Neural cell (in vitro differentiated cells): Measurements from ENCODE around the gene NUP210L. TPM values are rescaled to one million over a fixed set of nuclear protein-coding genes. Genes with fewer than 3 reads are reported as not detected.
"Not testable (repeated sequence)": the region's sequence is repeated elsewhere in the genome, so short reads cannot be mapped to it uniquely, and the experiment has no call there.

ENCODE experiments used
- H2AFZ ChIP-seq: fragments of 200-600, 300-800 bp; sonication (generic), shearing (Covaris generic); 2 replicates; pipeline ENCODE4 v1.6.0; 2014; ENCODE audit warnings: low read depth, mild to moderate bottlenecking, antibody characterized with exemption, low read length, moderate library complexity
- H3F3A ChIP-seq: fragments of 200-600 bp; shearing (Covaris generic); 2 replicates; pipeline ENCODE4 v1.6.1; 2016; ENCODE audit warnings: mild to moderate bottlenecking, moderate library complexity, mixed read lengths, antibody characterized with exemption, low read length; ENCODE audit not compliant: insufficient read depth, poor library complexity, severe bottlenecking
- H3K27ac ChIP-seq: fragments of 200-600, 300-800 bp; sonication (generic), shearing (Covaris generic); 2 replicates; pipeline ENCODE4 v1.5.1; 2014; ENCODE audit warnings: mild to moderate bottlenecking, low read length, moderate library complexity
- H3K27me3 ChIP-seq: fragments of 300-800, 200-600 bp; sonication (generic), shearing (Covaris generic); 2 replicates; pipeline ENCODE4 v1.6.0; 2014; ENCODE audit warnings: mild to moderate bottlenecking, low read depth, low read length, moderate library complexity; ENCODE audit not compliant: insufficient read depth
- H3K36me3 ChIP-seq: fragments of 300-800, 200-600 bp; sonication (generic), shearing (Covaris generic); 2 replicates; pipeline ENCODE4 v1.5.1; 2014; ENCODE audit warnings: mild to moderate bottlenecking, antibody characterized with exemption, low read length, moderate library complexity; ENCODE audit not compliant: insufficient read depth
- H3K4me2 ChIP-seq: fragments of 300-800, 200-600 bp; sonication (generic), shearing (Covaris generic); 2 replicates; pipeline ENCODE4 v1.6.0; 2014; ENCODE audit warnings: mild to moderate bottlenecking, low read length
- H3K4me3 ChIP-seq: fragments of 300-800, 200-600 bp; sonication (generic), shearing (Covaris generic); 2 replicates; pipeline ENCODE4 v1.5.1; 2014; ENCODE audit warnings: mild to moderate bottlenecking, low read length, moderate library complexity
- H3K79me2 ChIP-seq: fragments of 200-600 bp; shearing (Covaris generic); replicated peaks from 2 replicates; pipeline ENCODE4 v1.6.0; 2014; ENCODE audit warnings: mild to moderate bottlenecking, low read length, moderate library complexity; ENCODE audit not compliant: insufficient read depth
- H3K9ac ChIP-seq: fragments of 300-800, 200-600 bp; sonication (generic), shearing (Covaris generic); 2 replicates; pipeline ENCODE4 v1.6.1; 2016; ENCODE audit warnings: mild to moderate bottlenecking, low read length, mixed read lengths
- H3K9me2 ChIP-seq: fragments of 200-600 bp; shearing (Covaris generic); 2 replicates; pipeline ENCODE4 v1.6.1; 2016; ENCODE audit warnings: mild to moderate bottlenecking, low read length, mixed read lengths; ENCODE audit not compliant: insufficient read depth
- H3K9me3 ChIP-seq: fragments of 200-600, 300-800 bp; sonication (generic), shearing (Covaris generic); 2 replicates; pipeline ENCODE4 v1.6.1; 2016; ENCODE audit warnings: mild to moderate bottlenecking, mixed run types, low read length, moderate library complexity, mixed read lengths
- H4K20me1 ChIP-seq: fragments of 200-600 bp; shearing (Covaris generic); 2 replicates; pipeline ENCODE4 v1.6.1; 2016; ENCODE audit warnings: mild to moderate bottlenecking, mixed run types; ENCODE audit not compliant: insufficient read depth
- EP300 ChIP-seq: fragments of 450-650 bp; conservative IDR thresholded peaks from 2 replicates; pipeline ENCODE4 v1.6.1; 2014; ENCODE audit warnings: antibody characterized with exemption, mild to moderate bottlenecking, moderate library complexity; ENCODE audit not compliant: poor library complexity, severe bottlenecking
- EZH2 ChIP-seq: fragments of 200-600, 300-800 bp; shearing (Covaris generic), sonication (generic); IDR thresholded peaks from 2 replicates; pipeline ENCODE4 v1.6.1; 2014; ENCODE audit warnings: antibody characterized with exemption, low read length, borderline replicate concordance, mild to moderate bottlenecking; ENCODE audit not compliant: insufficient read depth, poor library complexity, severe bottlenecking
- MXI1 ChIP-seq: fragments of 450-650 bp; conservative IDR thresholded peaks from 2 replicates; pipeline ENCODE4 v1.6.1; 2014; ENCODE audit warnings: antibody characterized with exemption, mild to moderate bottlenecking; ENCODE audit not compliant: poor library complexity, severe bottlenecking
- POLR2AphosphoS5 ChIP-seq: IDR thresholded peaks from 2 replicates; pipeline ENCODE4 v1.6.1; 2012
- RAD21 ChIP-seq: fragments of 450-650 bp; conservative IDR thresholded peaks from 2 replicates; pipeline ENCODE4 v1.6.1; 2014; ENCODE audit warnings: antibody characterized with exemption, mild to moderate bottlenecking, moderate library complexity
- SMC3 ChIP-seq: fragments of 450-650 bp; conservative IDR thresholded peaks from 2 replicates; pipeline ENCODE4 v1.6.1; 2014; ENCODE audit warnings: antibody characterized with exemption, mild to moderate bottlenecking, moderate library complexity; ENCODE audit not compliant: poor library complexity
- TAF1 ChIP-seq: IDR thresholded peaks from 2 replicates; pipeline ENCODE4 v1.6.1; 2012; ENCODE audit warnings: low read depth
- polyA plus RNA-seq: library from polyadenylated mRNA; depleted of rRNA; stranded (reverse); fragments of >200 nt; gene quantifications from 2 replicates; pipeline ENCODE4 v1.2.3, GENCODE V29; 2014
- TF ChIP-seq, protein P1 (sequence below): fragments of 450-650 bp; IDR thresholded peaks from 2 replicates; pipeline ENCODE4 v1.5.1; 2014; ENCODE audit warnings: antibody characterized with exemption, mild to moderate bottlenecking, moderate library complexity; ENCODE audit not compliant: poor library complexity, severe bottlenecking
- TF ChIP-seq, protein P2 (sequence below): IDR thresholded peaks from 2 replicates; pipeline ENCODE4 v1.6.1; 2012; ENCODE audit warnings: borderline replicate concordance

Gene NUP210L
- polyA plus RNA-seq, 1 donor from 2014 or later, result 0.09 TPM

- not testable (repeated sequence) for H3K79me2 ChIP-seq
Observed at GRCh38 chr1:154012543-154012942, 142.3 kb downstream of the NUP210L start.

GRCh38 chr1:154012129-154012528 is 142.7 kb downstream of the NUP210L start:
- Histone ChIP-seq H4K20me1 (no peaks in the 10 kb centered on the region), H3K4me3 (no peak overlapping the region), H3K4me2 (no peak overlapping the region), H3K9me3 (no peaks in the 10 kb centered on the region), H3K9me2 (no peaks in the 10 kb centered on the region), H2AFZ (no peak overlapping the region), H3K36me3 (no peaks in the 10 kb centered on the region), H3K9ac (no peak overlapping the region), H3K27ac (no peak overlapping the region), H3K27me3 (no peaks in the 10 kb centered on the region), H3F3A (no peaks in the 10 kb centered on the region), H3K79me2 (no peaks in the 10 kb centered on the region)
- TF ChIP-seq RAD21 (no peak), TAF1 (no peak)

More at GRCh38 chr1:154012543-154012942, 142.3 kb downstream of the NUP210L start:
- H3K36me3 ChIP-seq, H3F3A ChIP-seq, H3K9ac ChIP-seq, H3K4me3 ChIP-seq, H3K9me2 ChIP-seq, H3K4me2 ChIP-seq, H4K20me1 ChIP-seq, H2AFZ ChIP-seq, H3K27ac ChIP-seq, H3K27me3 ChIP-seq, H3K9me3 ChIP-seq: not testable (repeated sequence)

GRCh38 chr1:154006136-154006535 is 148.7 kb downstream of the NUP210L start:
- H3K9me3 ChIP-seq, result no peaks in the 10 kb centered on the region
- no peak overlapping the region for H2AFZ ChIP-seq
- no peaks in the 10 kb centered on the region for H3K27me3 ChIP-seq
- H3K4me3 ChIP-seq, result no peak overlapping the region
- H3K36me3 ChIP-seq, result no peaks in the 10 kb centered on the region
- H4K20me1 ChIP-seq, result no peaks in the 10 kb centered on the region
- no peaks in the 10 kb centered on the region for H3K9me2 ChIP-seq
- no peak for TF ChIP-seq RAD21
- no peak for TF ChIP-seq TAF1
- TF ChIP-seq EP300, result no peak
- TF ChIP-seq, protein P1, sequence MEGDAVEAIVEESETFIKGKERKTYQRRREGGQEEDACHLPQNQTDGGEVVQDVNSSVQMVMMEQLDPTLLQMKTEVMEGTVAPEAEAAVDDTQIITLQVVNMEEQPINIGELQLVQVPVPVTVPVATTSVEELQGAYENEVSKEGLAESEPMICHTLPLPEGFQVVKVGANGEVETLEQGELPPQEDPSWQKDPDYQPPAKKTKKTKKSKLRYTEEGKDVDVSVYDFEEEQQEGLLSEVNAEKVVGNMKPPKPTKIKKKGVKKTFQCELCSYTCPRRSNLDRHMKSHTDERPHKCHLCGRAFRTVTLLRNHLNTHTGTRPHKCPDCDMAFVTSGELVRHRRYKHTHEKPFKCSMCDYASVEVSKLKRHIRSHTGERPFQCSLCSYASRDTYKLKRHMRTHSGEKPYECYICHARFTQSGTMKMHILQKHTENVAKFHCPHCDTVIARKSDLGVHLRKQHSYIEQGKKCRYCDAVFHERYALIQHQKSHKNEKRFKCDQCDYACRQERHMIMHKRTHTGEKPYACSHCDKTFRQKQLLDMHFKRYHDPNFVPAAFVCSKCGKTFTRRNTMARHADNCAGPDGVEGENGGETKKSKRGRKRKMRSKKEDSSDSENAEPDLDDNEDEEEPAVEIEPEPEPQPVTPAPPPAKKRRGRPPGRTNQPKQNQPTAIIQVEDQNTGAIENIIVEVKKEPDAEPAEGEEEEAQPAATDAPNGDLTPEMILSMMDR, result no peak
- no peak for TF ChIP-seq MXI1
- TF ChIP-seq EZH2, result no peak
- TF ChIP-seq, protein P2, sequence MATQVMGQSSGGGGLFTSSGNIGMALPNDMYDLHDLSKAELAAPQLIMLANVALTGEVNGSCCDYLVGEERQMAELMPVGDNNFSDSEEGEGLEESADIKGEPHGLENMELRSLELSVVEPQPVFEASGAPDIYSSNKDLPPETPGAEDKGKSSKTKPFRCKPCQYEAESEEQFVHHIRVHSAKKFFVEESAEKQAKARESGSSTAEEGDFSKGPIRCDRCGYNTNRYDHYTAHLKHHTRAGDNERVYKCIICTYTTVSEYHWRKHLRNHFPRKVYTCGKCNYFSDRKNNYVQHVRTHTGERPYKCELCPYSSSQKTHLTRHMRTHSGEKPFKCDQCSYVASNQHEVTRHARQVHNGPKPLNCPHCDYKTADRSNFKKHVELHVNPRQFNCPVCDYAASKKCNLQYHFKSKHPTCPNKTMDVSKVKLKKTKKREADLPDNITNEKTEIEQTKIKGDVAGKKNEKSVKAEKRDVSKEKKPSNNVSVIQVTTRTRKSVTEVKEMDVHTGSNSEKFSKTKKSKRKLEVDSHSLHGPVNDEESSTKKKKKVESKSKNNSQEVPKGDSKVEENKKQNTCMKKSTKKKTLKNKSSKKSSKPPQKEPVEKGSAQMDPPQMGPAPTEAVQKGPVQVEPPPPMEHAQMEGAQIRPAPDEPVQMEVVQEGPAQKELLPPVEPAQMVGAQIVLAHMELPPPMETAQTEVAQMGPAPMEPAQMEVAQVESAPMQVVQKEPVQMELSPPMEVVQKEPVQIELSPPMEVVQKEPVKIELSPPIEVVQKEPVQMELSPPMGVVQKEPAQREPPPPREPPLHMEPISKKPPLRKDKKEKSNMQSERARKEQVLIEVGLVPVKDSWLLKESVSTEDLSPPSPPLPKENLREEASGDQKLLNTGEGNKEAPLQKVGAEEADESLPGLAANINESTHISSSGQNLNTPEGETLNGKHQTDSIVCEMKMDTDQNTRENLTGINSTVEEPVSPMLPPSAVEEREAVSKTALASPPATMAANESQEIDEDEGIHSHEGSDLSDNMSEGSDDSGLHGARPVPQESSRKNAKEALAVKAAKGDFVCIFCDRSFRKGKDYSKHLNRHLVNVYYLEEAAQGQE, result no peak
- TF ChIP-seq POLR2AphosphoS5, result no peak
- TF ChIP-seq SMC3, result no peak
- H3K27ac ChIP-seq, result no peak overlapping the region
- no peaks in the 10 kb centered on the region for H3F3A ChIP-seq
- H3K9ac ChIP-seq, result no peak overlapping the region
- H3K4me2 ChIP-seq, result no peak overlapping the region
- H3K79me2 ChIP-seq, result no peaks in the 10 kb centered on the region
